B cell (primary cell): Measurements from ENCODE around the gene UTY. TPM values are rescaled to one million over a fixed set of nuclear protein-coding genes. Genes with fewer than 3 reads are reported as not detected.

Experiments
- ATAC-seq: fragments of 200-7000 bp; cut with Tn5 transposase; one replicate; pipeline ENCODE4 v1.10.0; 2021; ENCODE audit warnings: low read depth, mild to moderate bottlenecking, moderate number of reproducible peaks, moderate library complexity
- CTCF ChIA-PET: fragments of 350-600 bp; sonication (Branson Sonifier 250); formaldehyde crosslinking; loops from one replicate; lab custom pipeline; 2021; ENCODE audit warnings: antibody characterized with exemption, inconsistent platforms; lab: Charles Lee
- POLR2A ChIA-PET: fragments of 350-600 bp; sonication (Branson Sonifier 250); formaldehyde crosslinking; loops from one replicate; lab custom pipeline; 2021; ENCODE audit warnings: antibody characterized with exemption; lab: Charles Lee
- DNase-seq: peaks from one replicate; pipeline ENCODE4 v3.0.0; 2013
- H2AFZ ChIP-seq: 2 replicates; pipeline ENCODE4 v1.6.1; 2012; ENCODE audit warnings: mild to moderate bottlenecking, low read depth, low read length; ENCODE audit not compliant: insufficient read depth, poor library complexity, severe bottlenecking
- H3K27ac ChIP-seq, 2 donors: 1 replicate in 1 of 2; 2 replicates in 1 of 2; pipeline ENCODE4 v1.5.1; 2012 to 2013; ENCODE audit warnings: low read length in 2 of 2, mild to moderate bottlenecking in 2 of 2, moderate library complexity in 1 of 2
- H3K27me3 ChIP-seq, 4 experiments: fragments of 200-600 bp in 1 of 4; sonication (generic) in 1 of 4; replicated peaks in 1 of 4; 1 replicate in 2 of 4; 2 replicates in 2 of 4; pipeline versions ENCODE4 v1.6.1 to v1.7.0; 2013 to 2016; ENCODE audit warnings: low read length in 3 of 4, mild to moderate bottlenecking in 2 of 4, mixed read lengths in 1 of 4, moderate library complexity in 1 of 4; ENCODE audit not compliant: insufficient read depth in 4 of 4, control insufficient read depth in 3 of 4; ENCODE audit errors: control extremely low read depth in 1 of 4
- H3K36me3 ChIP-seq, 2 experiments: replicated peaks in 1 of 2; 1 replicate in 1 of 2; 2 replicates in 1 of 2; pipeline versions ENCODE4 v1.6.1 to v1.7.1; 2013; ENCODE audit warnings: low read length in 1 of 2; ENCODE audit not compliant: insufficient read depth in 2 of 2, control insufficient read depth in 1 of 2; ENCODE audit errors: control extremely low read depth in 1 of 2, extremely low read depth in 1 of 2
- H3K4me1 ChIP-seq, 2 donors: fragments of 200-600 bp in 1 of 2; sonication (generic) in 1 of 2; 1 replicate in 1 of 2; 2 replicates in 1 of 2; pipeline versions ENCODE4 v1.5.1 to v1.6.1; 2013 to 2017; ENCODE audit warnings: low read length in 2 of 2; ENCODE audit not compliant: control insufficient read depth in 2 of 2, insufficient read depth in 2 of 2
- H3K4me2 ChIP-seq: replicated peaks from 2 replicates; pipeline ENCODE3; 2012; ENCODE audit warnings: mild to moderate bottlenecking, low read depth, low read length; ENCODE audit not compliant: poor library complexity, severe bottlenecking
- H3K4me3 ChIP-seq, 5 experiments: fragments of 200-600 bp in 1 of 5; sonication (generic) in 1 of 5; 1 replicate in 3 of 5; 2 replicates in 2 of 5; pipeline versions ENCODE4 v1.5.1 to v1.7.0; 2011 to 2016; ENCODE audit warnings: low read length in 4 of 5, mild to moderate bottlenecking in 4 of 5, low read depth in 2 of 5, control low read depth in 1 of 5, moderate library complexity in 1 of 5; ENCODE audit not compliant: insufficient read depth in 1 of 5; ENCODE audit errors: control extremely low read depth in 1 of 5, extremely low read depth in 1 of 5
- H3K79me2 ChIP-seq: fragments of 200-600 bp; sonication (generic); one replicate; pipeline ENCODE4 v1.6.0; 2016; ENCODE audit warnings: low read length; ENCODE audit not compliant: control insufficient read depth, insufficient read depth
- H3K9ac ChIP-seq: fragments of 200-600 bp; sonication (generic); 2 replicates; pipeline ENCODE4 v1.6.1; 2017; ENCODE audit warnings: mild to moderate bottlenecking, low read length, moderate library complexity
- H3K9me3 ChIP-seq, 3 donors: one replicate each; pipeline versions ENCODE4 v1.6.1 to v1.7.1; 2013; ENCODE audit warnings: low read length in 2 of 3; ENCODE audit not compliant: control insufficient read depth in 2 of 3, insufficient read depth in 1 of 3; ENCODE audit errors: control extremely low read depth in 1 of 3
- H4K20me1 ChIP-seq: 2 replicates; pipeline ENCODE4 v1.6.0; 2012; ENCODE audit warnings: mild to moderate bottlenecking, low read length; ENCODE audit not compliant: insufficient read depth, control insufficient read depth, poor library complexity, severe bottlenecking
- H3K27ac Mint-ChIP-seq: one replicate; pipeline ENCODE4 v1.8.0; 2021; ENCODE audit warnings: mixed read lengths
- H3K27me3 Mint-ChIP-seq: one replicate; pipeline ENCODE4 v1.8.0; 2021; ENCODE audit warnings: mixed read lengths
- H3K4me1 Mint-ChIP-seq: one replicate; pipeline ENCODE4 v1.8.0; 2021; ENCODE audit warnings: mixed read lengths
- H3K4me3 Mint-ChIP-seq: one replicate; pipeline ENCODE4 v1.8.0; 2021; ENCODE audit warnings: mixed read lengths
- H3K9me3 Mint-ChIP-seq: one replicate; pipeline ENCODE4 v1.8.0; 2022; ENCODE audit warnings: mixed read lengths; ENCODE audit not compliant: insufficient read depth
- EZH2 ChIP-seq: IDR thresholded peaks from 2 replicates; pipeline ENCODE4 v1.6.1; 2012; ENCODE audit warnings: borderline replicate concordance, low read depth, mild to moderate bottlenecking, moderate library complexity, low read length; ENCODE audit not compliant: insufficient read depth, poor library complexity, severe bottlenecking
- WGBS: methylation state at CpG from one replicate; pipeline ENCODE4 v1.1.5; 2013; ENCODE audit warnings: missing lambda C conversion rate; ENCODE audit not compliant: insufficient coverage; 5-methylcytosine and 5-hydroxymethylcytosine counted together
- intact Hi-C: fragments of 100-400 bp; cut with micrococcal nuclease; formaldehyde crosslinking; loops from one replicate; pipeline ENCODE4 v1.10.0; 2022
- polyA plus RNA-seq: library from polyadenylated mRNA; depleted of rRNA; stranded (reverse); fragments of >200 nt; gene quantifications from 2 replicates; pipeline ENCODE4 v1.2.3, GENCODE V29; 2012
- total RNA-seq, 2 donors: library from RNA; stranded (reverse); fragments of 120-200 nt in 1 of 2; gene quantifications; 1 replicate in 1 of 2; 2 replicates in 1 of 2; pipeline versions ENCODE4 v1.2.3 to v1.2.4, GENCODE V29; 2013 to 2022
- TF ChIP-seq, protein P1 (sequence below): fragments of 200-600 bp; IDR thresholded peaks from one replicate; pipeline ENCODE4 v1.8.0; 2022; ENCODE audit warnings: antibody characterized with exemption, mild to moderate bottlenecking

The UTY gene
- total and polyA plus RNA-seq, 2 donors (not counting 1 experiment from before 2014, with no cell fraction given) = 112 TPM; not detected in 1

DNA sequence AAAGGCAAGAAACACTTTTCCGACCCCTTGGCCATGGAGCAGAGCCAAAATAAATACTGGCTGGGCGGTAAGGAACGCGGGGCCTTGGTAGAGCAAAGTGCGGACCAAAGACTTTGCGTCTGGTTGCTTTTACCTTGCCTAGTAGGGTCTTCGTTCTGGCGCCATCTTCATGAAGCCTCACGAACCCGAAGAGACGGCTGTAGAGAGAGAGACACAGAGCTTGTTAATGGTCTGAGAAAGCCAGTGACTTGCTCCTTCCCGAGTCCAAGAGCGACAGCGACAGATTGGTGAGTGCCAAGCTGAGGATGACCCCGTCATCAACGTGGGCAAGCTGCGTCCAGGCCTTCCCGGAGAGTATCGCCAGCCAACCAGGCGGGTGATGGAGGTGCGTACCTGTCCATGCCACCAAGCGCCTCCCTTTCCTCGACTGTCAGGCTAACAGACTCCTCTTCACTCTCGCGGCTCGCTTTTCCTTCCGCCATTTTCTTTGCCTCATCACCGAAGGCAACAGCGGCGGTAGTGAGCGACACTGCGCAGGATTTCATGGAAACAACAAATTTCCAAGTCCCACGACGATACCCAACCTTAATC lies 617 bp downstream of the UTY start:
- Histone ChIP-seq H3K4me1 (peaks cover 0 to 8% of the 10 kb centered on the region in 2 donors), H3K79me2 (no peaks in the 10 kb centered on the region), H3K4me3 (peak overlapping the region in 2 of 5 experiments; percentile 96 to 99), H3K9ac (no peak overlapping the region), H3K27me3 (no peaks in the 10 kb centered on the region), H4K20me1 (no peaks in the 10 kb centered on the region), H3K36me3 (peaks cover 0 to 15% of the 10 kb centered on the region in 2 experiments), H3K4me2 (no peak overlapping the region), H3K27ac (peak overlapping the region in 1 of 2 donors; percentile 99), H3K9me3 (no peaks in the 10 kb centered on the region), H2AFZ (no peak overlapping the region)
- peak; percentile 56 for ATAC-seq
- WGBS = 0% methylated on average over 22 of the region's 34 CpGs
- Mint-ChIP-seq H3K4me3 (peak overlapping the region; percentile 100), H3K27ac (peak overlapping the region; percentile 95), H3K9me3 (no peaks in the 10 kb centered on the region), H3K4me1 (peaks cover 23% of the 10 kb centered on the region), H3K27me3 (no peaks in the 10 kb centered on the region)
- CTCF ChIA-PET = no interaction called here
- no peak for TF ChIP-seq EZH2
- TF ChIP-seq, protein P1, sequence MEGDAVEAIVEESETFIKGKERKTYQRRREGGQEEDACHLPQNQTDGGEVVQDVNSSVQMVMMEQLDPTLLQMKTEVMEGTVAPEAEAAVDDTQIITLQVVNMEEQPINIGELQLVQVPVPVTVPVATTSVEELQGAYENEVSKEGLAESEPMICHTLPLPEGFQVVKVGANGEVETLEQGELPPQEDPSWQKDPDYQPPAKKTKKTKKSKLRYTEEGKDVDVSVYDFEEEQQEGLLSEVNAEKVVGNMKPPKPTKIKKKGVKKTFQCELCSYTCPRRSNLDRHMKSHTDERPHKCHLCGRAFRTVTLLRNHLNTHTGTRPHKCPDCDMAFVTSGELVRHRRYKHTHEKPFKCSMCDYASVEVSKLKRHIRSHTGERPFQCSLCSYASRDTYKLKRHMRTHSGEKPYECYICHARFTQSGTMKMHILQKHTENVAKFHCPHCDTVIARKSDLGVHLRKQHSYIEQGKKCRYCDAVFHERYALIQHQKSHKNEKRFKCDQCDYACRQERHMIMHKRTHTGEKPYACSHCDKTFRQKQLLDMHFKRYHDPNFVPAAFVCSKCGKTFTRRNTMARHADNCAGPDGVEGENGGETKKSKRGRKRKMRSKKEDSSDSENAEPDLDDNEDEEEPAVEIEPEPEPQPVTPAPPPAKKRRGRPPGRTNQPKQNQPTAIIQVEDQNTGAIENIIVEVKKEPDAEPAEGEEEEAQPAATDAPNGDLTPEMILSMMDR = no peak
- intact Hi-C loops = loop anchor here (2.0 to 5.0 kb wide), 2 partner anchors 117 to 574 kb away; partner anchors contain the start of gene DDX3Y
- POLR2A ChIA-PET = interaction anchor here (1.5 kb wide), 1 partner anchor 224 kb away, joined by 7 read pairs; the partner anchor contains the start of gene TMSB4Y
- peak; percentile 77 for DNase-seq
